Measurements from ENCODE around the gene ASCC2. TPM values are rescaled to one million over a fixed set of nuclear protein-coding genes. Genes with fewer than 3 reads are reported as not detected.
A peak's percentile ranks its signal among the peaks of the same experiment; 100 is the strongest.

The ASCC2 gene
- total RNA-seq, 1 donor from 2014 or later: 24.9 TPM

DNA sequence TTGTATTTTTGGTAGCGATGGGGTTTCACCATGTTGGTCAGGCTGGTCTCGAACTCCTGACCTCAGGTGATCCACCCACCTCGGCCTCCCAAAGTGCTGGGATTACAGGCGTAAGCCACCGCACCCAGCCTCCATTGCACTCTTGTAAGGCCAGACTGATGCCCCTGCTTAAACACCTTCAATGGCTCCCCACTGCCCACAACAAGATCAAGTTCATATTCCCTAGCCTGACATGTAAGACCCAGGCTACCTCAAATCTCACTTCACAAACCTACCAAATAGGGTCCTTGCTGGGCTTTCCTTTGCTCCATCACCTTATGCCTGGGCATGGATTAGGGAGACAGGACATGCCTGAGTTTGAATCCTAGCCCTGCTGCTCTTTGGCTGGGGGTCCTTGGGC is 57.9 kb downstream of the ASCC2 start:
- no peak overlapping the region for H3K4me3 ChIP-seq
- TF ChIP-seq, protein P1, sequence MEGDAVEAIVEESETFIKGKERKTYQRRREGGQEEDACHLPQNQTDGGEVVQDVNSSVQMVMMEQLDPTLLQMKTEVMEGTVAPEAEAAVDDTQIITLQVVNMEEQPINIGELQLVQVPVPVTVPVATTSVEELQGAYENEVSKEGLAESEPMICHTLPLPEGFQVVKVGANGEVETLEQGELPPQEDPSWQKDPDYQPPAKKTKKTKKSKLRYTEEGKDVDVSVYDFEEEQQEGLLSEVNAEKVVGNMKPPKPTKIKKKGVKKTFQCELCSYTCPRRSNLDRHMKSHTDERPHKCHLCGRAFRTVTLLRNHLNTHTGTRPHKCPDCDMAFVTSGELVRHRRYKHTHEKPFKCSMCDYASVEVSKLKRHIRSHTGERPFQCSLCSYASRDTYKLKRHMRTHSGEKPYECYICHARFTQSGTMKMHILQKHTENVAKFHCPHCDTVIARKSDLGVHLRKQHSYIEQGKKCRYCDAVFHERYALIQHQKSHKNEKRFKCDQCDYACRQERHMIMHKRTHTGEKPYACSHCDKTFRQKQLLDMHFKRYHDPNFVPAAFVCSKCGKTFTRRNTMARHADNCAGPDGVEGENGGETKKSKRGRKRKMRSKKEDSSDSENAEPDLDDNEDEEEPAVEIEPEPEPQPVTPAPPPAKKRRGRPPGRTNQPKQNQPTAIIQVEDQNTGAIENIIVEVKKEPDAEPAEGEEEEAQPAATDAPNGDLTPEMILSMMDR (IDR thresholded peaks at IDR 0.05): no peak
- no peak overlapping the region for H3K27ac ChIP-seq
- H3K27me3 ChIP-seq: no peaks in the 10 kb centered on the region
- no peak for DNase-seq (ENCODE audit: low spot score in 2 of 2)
- no peaks in the 10 kb centered on the region for H3K36me3 ChIP-seq
- intact Hi-C loops (cut with DNase I): no loop called here
- H3K4me1 ChIP-seq: peaks cover 3 to 6% of the 10 kb centered on the region in 2 donors
- H3K9me3 ChIP-seq: no peaks in the 10 kb centered on the region

DNA sequence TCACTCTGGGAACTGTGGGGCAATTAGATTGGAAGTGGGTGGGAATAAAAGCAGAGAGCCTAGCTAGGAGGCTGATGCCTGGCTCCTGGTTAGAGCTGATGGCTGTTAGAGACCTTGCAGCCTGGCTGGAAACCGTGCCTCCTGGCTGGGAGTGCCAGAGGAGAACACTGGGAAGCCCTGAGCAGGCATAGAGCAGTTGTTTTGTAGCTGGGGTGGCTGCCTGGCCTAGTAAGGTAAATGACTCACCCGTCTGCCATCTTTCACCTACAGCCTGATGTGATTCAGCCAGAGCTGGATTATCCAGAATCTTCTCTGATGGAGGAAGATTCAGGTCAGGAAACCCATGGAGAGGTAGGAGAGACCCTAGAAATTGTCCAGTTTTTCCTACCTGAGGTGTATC is 64.8 kb downstream of the ASCC2 start:
- TF ChIP-seq, protein P1 (IDR thresholded peaks at IDR 0.05): no peak
- Histone ChIP-seq H3K36me3 (peaks cover 14 to 27% of the 10 kb centered on the region in 2 donors), H3K4me1 (peaks cover 0 to 8% of the 10 kb centered on the region in 2 donors), H3K27ac (no peak overlapping the region), H3K9me3 (no peaks in the 10 kb centered on the region), H3K4me3 (no peak overlapping the region), H3K27me3 (no peaks in the 10 kb centered on the region)
- intact Hi-C loops (cut with DNase I): no loop called here
- DNase-seq (ENCODE audit: low spot score in 2 of 2): no peak

DNA sequence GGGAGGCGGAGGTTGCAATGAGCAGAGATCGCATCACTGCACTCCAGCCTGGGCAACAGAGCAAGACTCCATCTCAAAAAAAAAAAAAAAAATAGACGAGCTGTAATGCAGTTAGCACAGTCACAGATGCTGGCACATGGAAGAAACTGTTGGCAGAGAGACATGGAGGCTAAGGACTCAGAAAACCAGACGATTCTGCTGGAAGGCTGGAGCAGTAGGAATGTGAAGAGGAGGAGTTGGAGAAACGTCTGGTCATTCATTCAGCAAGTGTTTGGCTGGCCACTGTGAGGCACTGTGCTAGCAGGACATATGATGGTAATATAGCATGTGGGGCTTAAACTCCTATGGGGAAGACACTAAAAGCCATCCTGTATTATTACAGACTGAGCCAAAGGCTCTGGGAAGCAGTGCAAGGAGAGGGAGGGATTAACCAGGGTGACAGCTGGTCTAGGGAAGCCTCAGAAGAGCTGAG is 65.9 kb downstream of the ASCC2 start:
- Histone ChIP-seq H3K4me3 (no peak overlapping the region), H3K27ac (no peak overlapping the region), H3K4me1 (peaks cover 3 to 11% of the 10 kb centered on the region in 2 donors), H3K9me3 (no peaks in the 10 kb centered on the region), H3K36me3 (peaks cover 14 to 27% of the 10 kb centered on the region in 2 donors), H3K27me3 (no peaks in the 10 kb centered on the region)
- TF ChIP-seq, protein P1 (IDR thresholded peaks at IDR 0.05): peak in 1 of 3 experiments; percentile 17
- intact Hi-C loops (cut with DNase I): no loop called here
- no peak for DNase-seq (ENCODE audit: low spot score in 2 of 2)

GRCh38 chr22:29769723-29770321 is 68.3 kb downstream of the ASCC2 start:
- intact Hi-C loops (cut with DNase I): no loop called here

GRCh38 chr22:29768052-29768693 is 69.9 kb downstream of the ASCC2 start:
- Histone ChIP-seq H3K27me3 (no peaks in the 10 kb centered on the region), H3K36me3 (peaks cover 14 to 27% of the 10 kb centered on the region in 2 donors), H3K9me3 (no peaks in the 10 kb centered on the region), H3K4me1 (peaks cover 9 to 17% of the 10 kb centered on the region in 2 donors), H3K4me3 (peak overlapping the region; percentile 81 to 91), H3K27ac (no peak overlapping the region)
- DNase-seq (ENCODE audit: low spot score in 2 of 2): no peak
- TF ChIP-seq, protein P1 (IDR thresholded peaks at IDR 0.05): no peak
- intact Hi-C loops (cut with DNase I): no loop called here

More at GRCh38 chr22:29769723-29770321, 68.3 kb downstream of the ASCC2 start:
- no peaks in the 10 kb centered on the region for H3K9me3 ChIP-seq
- H3K27me3 ChIP-seq: no peaks in the 10 kb centered on the region
- peaks cover 9 to 17% of the 10 kb centered on the region in 2 donors for H3K4me1 ChIP-seq
- H3K4me3 ChIP-seq: no peak overlapping the region
- H3K27ac ChIP-seq: no peak overlapping the region
- H3K36me3 ChIP-seq: peaks cover 14 to 27% of the 10 kb centered on the region in 2 donors
- TF ChIP-seq, protein P1 (IDR thresholded peaks at IDR 0.05): no peak
- DNase-seq (ENCODE audit: low spot score in 2 of 2): no peak
